ENCODE measurements around the gene C12orf54. TPM values are rescaled to one million over a fixed set of nuclear protein-coding genes. Genes with fewer than 3 reads are reported as not detected.

Gene C12orf54
- not detected in 2 replicates for polyA plus RNA-seq

GRCh38 chr12:48482198-48482597 lies at the start of gene C12orf54:
Gene C12orf54, plus strand, starts transcription at chr12:48482498. Its CDS starts 799 bp downstream, at chr12:48483297.

GRCh38 chr12:48472259-48472658 lies 10.0 kb upstream of the C12orf54 start, which contains the start of gene ANP32D:
Gene ANP32D, plus strand, starts transcription at chr12:48472559. Its CDS starts 106 bp downstream, at chr12:48472665.

GRCh38 chr12:48525332-48525731 lies 43.0 kb downstream of the C12orf54 start, which contains the start of gene OR8S1:
Gene OR8S1, plus strand, starts transcription at chr12:48525632. Its CDS starts 0 bp downstream, at chr12:48525632.

Other genes starting within 250 kb of the C12orf54 start
- 4.8 and 7.6 TPM in 2 replicates for gene ZNF641, start 131.6 kb upstream of the C12orf54 start, polyA plus RNA-seq
- gene ANP32D, start 9.9 kb upstream of the C12orf54 start, polyA plus RNA-seq = not detected in 2 replicates
- not detected in 2 replicates for gene OR8S1, start 43.1 kb downstream of the C12orf54 start, polyA plus RNA-seq
- gene LALBA, start 87.5 kb downstream of the C12orf54 start, polyA plus RNA-seq = not detected in 2 replicates
- 10.5 and 17.2 TPM in 2 replicates for gene KANSL2, start 199.7 kb downstream of the C12orf54 start, polyA plus RNA-seq
- gene CCNT1, start 234.2 kb downstream of the C12orf54 start, polyA plus RNA-seq = 5.7 and 17.9 TPM in 2 replicates